PC-3 (cell line): ENCODE measurements around the gene CTTNBP2.

Experiments
- EZH2phosphoT487 ChIP-seq: fragments of 300-600 bp; sonication (generic); IDR thresholded peaks from 2 replicates; pipeline ENCODE4 v1.6.1; 2018; ENCODE audit warnings: mild to moderate bottlenecking, antibody characterized with exemption, low read length, borderline replicate concordance
- TF ChIP-seq, protein P1 (sequence below): fragments of 300-600 bp; sonication (generic); conservative IDR thresholded peaks from 2 replicates; pipeline ENCODE4 v1.5.1; 2017; ENCODE audit warnings: antibody characterized with exemption, low read depth, mild to moderate bottlenecking, low read length

DNA sequence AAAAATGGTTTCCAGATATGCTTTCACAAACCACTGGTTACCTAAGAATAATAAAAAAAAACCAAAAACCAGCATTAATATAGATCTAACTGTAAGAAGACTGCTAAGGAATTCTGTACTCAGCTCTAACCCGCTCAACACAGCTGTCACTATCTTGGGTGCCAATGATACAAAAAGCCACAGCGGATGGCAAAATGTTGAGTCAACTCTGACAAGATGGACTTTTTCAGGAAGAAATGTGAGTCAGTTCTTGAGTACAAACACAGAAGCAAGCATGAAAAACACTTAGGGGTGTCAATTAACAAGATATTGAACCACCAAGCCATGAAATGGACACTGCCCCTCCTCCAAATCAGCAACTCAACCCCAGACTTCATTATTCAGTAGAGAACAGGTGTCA is 55.0 kb downstream of the CTTNBP2 start:
- TF ChIP-seq, protein P1, sequence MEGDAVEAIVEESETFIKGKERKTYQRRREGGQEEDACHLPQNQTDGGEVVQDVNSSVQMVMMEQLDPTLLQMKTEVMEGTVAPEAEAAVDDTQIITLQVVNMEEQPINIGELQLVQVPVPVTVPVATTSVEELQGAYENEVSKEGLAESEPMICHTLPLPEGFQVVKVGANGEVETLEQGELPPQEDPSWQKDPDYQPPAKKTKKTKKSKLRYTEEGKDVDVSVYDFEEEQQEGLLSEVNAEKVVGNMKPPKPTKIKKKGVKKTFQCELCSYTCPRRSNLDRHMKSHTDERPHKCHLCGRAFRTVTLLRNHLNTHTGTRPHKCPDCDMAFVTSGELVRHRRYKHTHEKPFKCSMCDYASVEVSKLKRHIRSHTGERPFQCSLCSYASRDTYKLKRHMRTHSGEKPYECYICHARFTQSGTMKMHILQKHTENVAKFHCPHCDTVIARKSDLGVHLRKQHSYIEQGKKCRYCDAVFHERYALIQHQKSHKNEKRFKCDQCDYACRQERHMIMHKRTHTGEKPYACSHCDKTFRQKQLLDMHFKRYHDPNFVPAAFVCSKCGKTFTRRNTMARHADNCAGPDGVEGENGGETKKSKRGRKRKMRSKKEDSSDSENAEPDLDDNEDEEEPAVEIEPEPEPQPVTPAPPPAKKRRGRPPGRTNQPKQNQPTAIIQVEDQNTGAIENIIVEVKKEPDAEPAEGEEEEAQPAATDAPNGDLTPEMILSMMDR = no peak
- TF ChIP-seq EZH2phosphoT487 = no peak
